ACC112 (cell line): ENCODE results near the gene CEBPG.
A peak's percentile ranks its signal among the peaks of the same experiment; 100 is the strongest.

Experiments
- H2AFZ ChIP-seq: fragments of 200-600 bp; sonication (generic); one replicate; pipeline ENCODE4 v1.6.0; 2017; ENCODE audit warnings: antibody characterized with exemption, low read length; ENCODE audit not compliant: unreplicated experiment
- H3K27ac ChIP-seq: fragments of 200-600 bp; sonication (generic); 2 replicates; pipeline ENCODE4 v1.5.1; 2014; ENCODE audit warnings: low read depth, mild to moderate bottlenecking, antibody characterized with exemption, low read length, moderate library complexity
- H3K27me3 ChIP-seq: fragments of 200-600 bp; sonication (generic); 2 replicates; pipeline ENCODE4 v1.6.1; 2014; ENCODE audit warnings: mild to moderate bottlenecking, antibody characterized with exemption, low read length, moderate library complexity, mixed read lengths; ENCODE audit not compliant: insufficient read depth
- H3K36me3 ChIP-seq: fragments of 200-600 bp; sonication (generic); 2 replicates; pipeline ENCODE4 v1.6.1; 2016; ENCODE audit warnings: mild to moderate bottlenecking, antibody characterized with exemption, low read length, moderate library complexity, mixed read lengths; ENCODE audit not compliant: insufficient read depth
- H3K4me1 ChIP-seq: fragments of 200-600 bp; sonication (generic); one replicate; pipeline ENCODE4 v1.6.1; 2016; ENCODE audit warnings: low read length, mixed read lengths; ENCODE audit not compliant: insufficient read depth, unreplicated experiment, control insufficient read depth
- H3K4me3 ChIP-seq: fragments of 200-600 bp; sonication (generic); 2 replicates; pipeline ENCODE4 v1.5.1; 2014; ENCODE audit warnings: mild to moderate bottlenecking, low read depth, low read length
- H3K79me2 ChIP-seq: fragments of 200-600 bp; sonication (generic); one replicate; pipeline ENCODE4 v1.6.0; 2016; ENCODE audit warnings: low read length; ENCODE audit not compliant: control insufficient read depth, unreplicated experiment, insufficient read depth

Gene CEBPG

DNA sequence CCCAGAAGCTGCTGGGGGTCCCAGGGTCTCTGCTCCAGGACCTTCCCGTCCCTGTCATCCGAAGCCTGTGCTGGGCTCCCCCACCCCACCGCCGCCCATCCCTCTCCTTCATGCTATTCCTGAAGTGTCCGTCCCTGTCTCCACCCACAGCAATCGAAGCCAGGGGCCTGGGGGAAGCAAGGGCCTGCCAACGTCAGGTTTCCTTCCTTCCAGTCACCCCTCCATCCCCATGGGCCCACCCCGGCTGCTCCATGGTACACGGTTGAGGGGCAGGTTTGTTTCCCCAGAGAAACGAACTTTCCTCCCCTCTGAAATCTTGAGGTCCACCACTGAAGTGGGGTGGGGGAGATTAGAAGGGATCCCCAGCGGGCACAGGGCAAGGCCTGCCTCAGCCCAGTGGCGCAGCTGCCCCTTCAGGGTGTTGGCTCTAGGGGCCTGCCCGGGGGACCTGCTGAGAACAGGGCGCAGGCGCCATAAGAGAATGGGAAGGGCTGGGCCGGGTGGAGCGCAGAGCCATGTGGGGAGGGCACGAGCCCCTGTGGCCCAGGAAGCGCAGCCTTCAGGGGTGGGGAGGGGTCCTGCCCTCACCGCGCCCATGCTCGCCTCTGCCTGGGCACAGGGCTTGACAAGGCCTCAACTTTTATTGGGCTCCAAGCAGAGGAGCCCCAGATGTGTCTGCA is 16.1 kb downstream of the CEBPG start:
- no peaks in the 10 kb centered on the region for H3K36me3 ChIP-seq
- no peaks in the 10 kb centered on the region for H3K27me3 ChIP-seq
- H3K79me2 ChIP-seq, result no peaks in the 10 kb centered on the region
- peaks cover 19% of the 10 kb centered on the region for H3K4me1 ChIP-seq
- H2AFZ ChIP-seq, result no peak overlapping the region
- no peak overlapping the region for H3K27ac ChIP-seq
- H3K4me3 ChIP-seq, result no peak overlapping the region

DNA sequence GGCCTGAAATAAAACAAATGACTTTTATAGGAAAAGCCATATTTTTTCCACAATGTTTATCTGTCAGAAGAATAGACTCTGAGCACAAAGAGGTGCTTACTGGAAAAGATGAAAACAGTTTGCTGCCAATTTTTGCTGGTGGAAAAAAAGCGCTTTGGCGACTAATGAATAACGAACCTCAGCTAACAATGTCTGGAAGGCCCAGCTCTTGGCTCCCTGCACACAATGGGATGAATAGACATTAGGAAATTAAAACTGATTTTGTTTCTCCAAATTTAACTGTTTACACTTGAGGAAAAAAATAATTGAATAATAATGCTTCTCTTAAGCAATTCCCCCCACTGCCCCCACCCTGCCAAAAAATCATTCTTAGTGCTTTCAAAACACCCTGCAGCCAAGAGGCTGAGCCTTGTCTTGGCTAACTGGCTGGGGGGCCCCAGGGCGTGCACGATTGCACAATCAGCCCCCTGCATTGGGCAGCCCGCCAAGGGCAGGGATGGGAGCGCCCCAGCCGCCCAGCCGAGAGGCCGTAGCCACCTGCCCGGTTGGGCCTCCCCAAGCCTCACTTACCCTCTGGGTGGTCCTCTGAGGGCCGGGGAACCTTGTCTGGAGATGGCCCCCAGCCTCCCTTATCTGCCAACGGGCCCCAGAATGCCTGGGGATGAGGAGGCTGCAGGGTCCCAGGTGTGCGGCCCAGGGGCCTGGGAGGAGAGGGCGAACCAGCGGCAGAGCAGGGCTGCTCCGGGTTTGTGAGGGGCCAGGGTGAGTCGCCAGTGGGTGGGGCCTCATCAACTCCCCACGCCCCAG is 16.8 kb downstream of the CEBPG start:
- no peak overlapping the region for H3K4me3 ChIP-seq
- no peaks in the 10 kb centered on the region for H3K36me3 ChIP-seq
- H3K4me1 ChIP-seq, result peaks cover 27% of the 10 kb centered on the region
- H3K79me2 ChIP-seq, result no peaks in the 10 kb centered on the region
- H3K27me3 ChIP-seq, result no peaks in the 10 kb centered on the region
- H2AFZ ChIP-seq, result no peak overlapping the region
- H3K27ac ChIP-seq, result no peak overlapping the region

DNA sequence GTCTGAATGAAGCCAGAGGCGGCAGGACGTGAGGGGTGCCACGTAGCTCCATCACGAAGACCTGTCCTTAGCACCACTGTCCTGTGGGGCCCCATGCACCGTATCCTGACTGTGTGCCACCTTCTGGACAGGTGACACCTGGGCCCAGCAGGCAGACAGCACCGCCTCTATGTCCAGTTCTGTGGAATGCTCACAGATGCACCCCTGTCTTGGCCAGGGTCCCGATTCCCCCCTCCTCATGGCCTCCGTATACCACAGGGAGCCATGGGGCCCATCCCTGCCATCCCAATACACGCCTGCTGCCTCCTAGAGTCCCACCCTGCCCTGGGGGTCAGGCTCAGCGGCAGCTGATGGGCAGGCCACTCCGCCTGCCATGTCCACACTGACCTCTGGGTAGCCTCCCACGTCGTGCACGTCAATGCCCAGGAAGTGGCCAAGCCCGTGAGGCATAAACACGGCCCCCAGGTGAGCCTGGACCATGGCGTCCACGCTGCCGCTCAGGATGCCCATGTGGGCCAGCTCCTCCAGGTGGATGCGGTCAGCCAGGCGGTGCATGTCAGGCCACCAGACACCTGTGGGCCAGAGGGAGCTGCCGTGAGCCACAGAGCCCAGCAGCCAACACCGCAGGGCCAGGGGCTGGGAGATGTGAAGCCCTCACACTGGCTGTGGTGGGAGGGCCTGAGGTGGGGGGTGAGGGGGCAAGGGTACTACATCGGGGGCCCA is 17.6 kb downstream of the CEBPG start:
- Histone ChIP-seq H3K27ac (no peak overlapping the region), H3K36me3 (no peaks in the 10 kb centered on the region), H3K4me3 (no peak overlapping the region), H3K79me2 (no peaks in the 10 kb centered on the region), H3K4me1 (peaks cover 34% of the 10 kb centered on the region), H2AFZ (no peak overlapping the region), H3K27me3 (no peaks in the 10 kb centered on the region)

DNA sequence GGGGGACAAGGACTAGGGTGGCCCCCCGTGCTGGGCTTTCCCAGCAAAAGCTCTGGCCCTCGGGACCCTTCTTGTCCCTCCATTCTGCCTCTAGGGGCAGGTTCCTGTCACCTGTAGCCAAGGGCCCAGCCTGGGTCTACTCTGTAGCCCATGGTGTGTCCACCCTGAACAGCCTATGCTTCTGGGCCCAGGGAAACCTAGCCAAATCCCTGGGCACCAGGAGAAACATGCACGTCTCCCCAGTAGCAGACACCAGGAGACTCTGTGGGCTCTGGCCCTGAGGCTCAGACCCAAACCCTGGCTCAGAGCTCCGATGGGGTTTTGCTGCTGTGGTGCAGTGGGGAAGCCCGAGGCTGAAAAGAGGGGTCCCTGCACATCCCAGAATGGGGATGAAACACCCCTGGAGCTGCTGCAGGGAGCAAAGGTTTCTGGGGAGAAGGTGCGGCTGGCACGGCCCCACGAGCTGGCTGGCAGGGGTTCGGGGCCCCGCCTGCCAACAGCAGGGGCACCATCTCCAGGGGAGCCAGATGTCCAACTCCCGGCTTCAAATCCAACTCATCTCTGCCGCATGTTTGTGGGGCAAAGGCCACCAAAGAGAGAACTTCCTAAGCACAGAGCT is 18.2 kb downstream of the CEBPG start:
- Histone ChIP-seq H2AFZ (no peak overlapping the region), H3K4me1 (peaks cover 40% of the 10 kb centered on the region), H3K79me2 (no peaks in the 10 kb centered on the region), H3K36me3 (no peaks in the 10 kb centered on the region), H3K27me3 (no peaks in the 10 kb centered on the region), H3K4me3 (no peak overlapping the region), H3K27ac (no peak overlapping the region)

DNA sequence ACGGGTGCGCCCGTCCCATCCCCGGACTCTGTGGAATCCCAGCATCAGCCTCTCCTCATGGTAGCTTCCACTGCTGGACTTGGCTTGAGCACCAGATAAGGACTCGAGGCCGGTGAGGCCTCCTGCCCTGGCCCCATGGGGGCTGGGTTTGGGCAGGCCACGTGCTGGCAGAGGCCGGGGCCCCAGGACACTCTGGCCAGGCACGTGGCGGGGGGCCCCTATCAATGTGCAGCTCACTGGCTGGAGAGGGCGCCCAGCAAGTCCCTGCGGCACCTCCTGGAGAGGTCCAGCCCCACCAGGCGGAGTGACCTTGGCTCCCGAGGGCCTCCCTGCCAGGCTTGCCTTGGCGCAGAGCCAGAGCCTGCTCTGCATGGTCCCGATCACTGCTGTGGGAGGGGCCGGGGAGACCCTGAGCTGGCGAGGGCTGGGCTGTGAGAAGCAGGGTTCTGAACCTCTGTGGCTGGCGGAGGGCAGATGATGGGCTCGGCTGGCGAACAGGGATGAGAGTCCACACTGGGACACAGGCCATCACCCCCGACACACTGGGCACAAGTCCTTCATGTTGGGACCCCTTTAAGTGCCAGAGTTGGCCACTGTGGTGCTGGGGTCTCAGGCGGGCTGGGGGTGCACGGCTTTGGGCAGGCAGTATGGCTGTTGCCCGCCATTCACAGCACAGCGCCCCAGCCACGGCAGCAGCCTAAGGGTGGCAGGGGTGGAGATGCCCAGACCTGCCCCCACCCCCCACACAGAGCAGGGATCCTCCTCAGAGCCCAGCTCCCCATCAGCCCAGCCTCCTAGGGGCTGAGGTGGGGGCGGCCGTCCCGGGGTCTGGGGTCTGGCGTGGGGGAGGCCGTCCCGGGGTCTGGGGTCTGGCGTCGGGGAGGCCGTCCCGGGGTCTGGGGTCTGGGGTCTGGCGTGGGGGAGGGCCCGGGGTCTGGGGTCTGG is 19.1 kb downstream of the CEBPG start:
- Histone ChIP-seq H3K36me3 (no peaks in the 10 kb centered on the region), H3K4me1 (peaks cover 48% of the 10 kb centered on the region), H3K79me2 (no peaks in the 10 kb centered on the region), H3K27me3 (no peaks in the 10 kb centered on the region), H3K4me3 (no peak overlapping the region), H3K27ac (no peak overlapping the region), H2AFZ (no peak overlapping the region)

DNA sequence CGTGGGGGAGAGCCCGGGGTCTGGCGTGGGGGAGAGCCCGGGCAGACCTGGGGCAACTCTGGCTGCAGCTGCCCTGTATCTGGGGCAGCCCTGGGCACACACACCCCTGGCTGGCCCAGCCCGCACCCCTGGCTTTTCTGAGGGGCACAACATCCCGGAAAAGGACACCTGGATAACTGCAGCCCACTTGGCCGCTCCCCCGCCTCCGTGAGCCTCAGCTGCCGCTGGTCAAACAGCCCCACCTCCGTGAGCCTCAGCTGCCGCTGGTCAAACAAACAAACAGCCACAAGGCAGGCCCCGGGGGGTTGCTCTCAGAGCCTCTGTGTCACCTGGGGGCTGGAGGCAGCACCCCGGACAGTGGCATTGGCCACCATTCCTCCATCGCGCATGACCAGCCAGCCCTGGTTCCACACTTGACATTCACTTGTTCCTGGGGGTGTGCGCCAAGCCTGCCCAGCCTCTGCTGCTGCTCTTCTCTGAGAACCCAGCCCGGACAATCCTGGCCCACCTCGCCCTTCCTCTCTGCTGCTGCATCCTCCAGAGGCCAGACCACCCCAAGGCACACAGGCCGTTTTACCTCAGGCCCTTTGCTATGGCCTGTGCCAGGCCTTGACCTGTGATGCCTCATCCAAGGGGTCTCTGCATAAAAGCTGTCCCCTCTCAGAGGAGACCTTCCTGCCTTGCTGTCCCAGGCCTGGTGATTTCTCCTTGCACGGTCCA is 19.9 kb downstream of the CEBPG start:
- H3K27ac ChIP-seq, result peak overlapping the region; percentile 25; the same call in 1 of the 2 replicates
- no peak overlapping the region for H2AFZ ChIP-seq
- H3K79me2 ChIP-seq, result no peaks in the 10 kb centered on the region
- no peaks in the 10 kb centered on the region for H3K36me3 ChIP-seq
- H3K27me3 ChIP-seq, result no peaks in the 10 kb centered on the region
- no peak overlapping the region for H3K4me3 ChIP-seq
- H3K4me1 ChIP-seq, result peaks cover 49% of the 10 kb centered on the region

DNA sequence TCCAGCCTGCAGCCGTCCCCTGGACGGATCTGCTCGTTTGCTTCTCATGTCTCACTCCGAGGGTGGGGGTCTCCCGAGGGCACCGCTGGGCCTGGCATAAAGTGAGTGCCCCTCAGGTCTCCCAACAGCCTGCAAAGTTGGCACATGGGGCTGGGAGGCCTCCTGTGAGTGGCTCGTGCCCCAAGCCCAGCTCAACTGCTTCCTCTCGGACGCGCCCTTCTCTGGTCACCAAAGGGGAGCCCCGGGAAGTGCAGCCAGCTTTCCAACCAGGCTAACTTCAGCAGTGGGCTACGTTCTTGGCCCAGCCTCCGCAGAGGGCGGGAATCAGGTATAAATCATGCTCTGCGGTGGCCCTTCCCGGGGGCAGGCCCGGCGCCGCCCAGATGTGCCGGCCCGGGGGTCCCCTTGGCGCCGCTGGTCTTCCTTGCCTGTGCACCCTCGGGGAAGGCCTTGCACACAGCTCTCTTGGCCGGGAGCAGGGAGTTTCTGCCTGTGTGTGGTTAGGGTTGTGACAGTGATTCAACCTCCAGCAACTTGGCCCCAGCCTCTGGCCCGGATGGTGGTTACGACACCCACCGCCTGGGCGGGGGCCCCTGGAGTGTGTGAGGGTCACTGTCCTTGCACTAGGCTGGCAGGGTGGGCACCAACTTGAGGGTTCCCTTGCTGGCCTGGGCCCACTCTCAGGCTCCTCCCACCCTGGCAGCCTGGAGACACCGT is 20.7 kb downstream of the CEBPG start:
- Histone ChIP-seq H3K4me3 (no peak overlapping the region), H3K27ac (peak overlapping the region; percentile 25), H2AFZ (no peak overlapping the region), H3K79me2 (no peaks in the 10 kb centered on the region), H3K36me3 (no peaks in the 10 kb centered on the region), H3K27me3 (no peaks in the 10 kb centered on the region), H3K4me1 (peaks cover 49% of the 10 kb centered on the region)

DNA sequence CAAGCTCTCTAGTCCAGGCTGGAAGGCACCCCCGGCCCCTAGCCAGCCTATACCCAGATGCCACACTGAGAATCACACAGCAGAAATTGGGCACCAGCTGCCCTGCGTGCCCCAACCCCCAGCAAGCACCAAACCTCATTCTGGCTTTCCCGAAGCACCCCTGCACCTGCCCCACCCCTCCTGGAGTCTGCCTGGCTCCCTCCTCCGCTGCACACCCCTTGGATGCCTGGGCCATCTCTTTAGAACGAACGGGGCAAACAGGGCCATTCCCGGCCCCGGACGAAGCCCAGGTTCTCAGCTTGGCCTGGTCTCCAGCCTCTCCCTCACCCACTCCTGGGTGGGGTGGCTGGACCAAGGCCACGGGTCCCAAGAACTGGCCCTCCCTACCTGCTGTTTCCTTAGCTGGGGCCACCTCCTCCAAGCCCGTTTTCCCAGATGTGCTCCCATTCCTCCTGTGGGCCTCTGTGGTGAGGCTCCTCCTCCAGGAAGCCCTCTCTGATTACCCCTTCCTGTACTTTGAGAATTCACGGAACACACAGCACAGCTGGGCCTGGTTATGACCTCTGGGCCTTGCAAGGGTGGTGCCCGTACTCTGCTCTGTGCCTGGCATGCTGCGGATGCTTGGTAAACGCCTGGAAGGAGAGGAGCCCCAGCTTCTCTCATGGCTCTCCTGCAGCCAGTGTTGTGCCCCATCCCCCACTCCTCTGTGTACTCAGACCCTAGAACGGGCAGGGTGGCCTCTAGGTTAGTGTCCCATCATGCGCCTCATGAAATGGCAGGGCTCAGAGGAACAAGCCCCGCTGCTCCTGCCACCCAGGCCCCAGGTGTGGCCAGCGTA is 21.4 kb downstream of the CEBPG start:
- H3K27ac ChIP-seq, result peak overlapping the region; percentile 8; the same call in 1 of the 2 replicates
- no peaks in the 10 kb centered on the region for H3K79me2 ChIP-seq
- no peak overlapping the region for H3K4me3 ChIP-seq
- H3K36me3 ChIP-seq, result no peaks in the 10 kb centered on the region
- no peak overlapping the region for H2AFZ ChIP-seq
- H3K27me3 ChIP-seq, result no peaks in the 10 kb centered on the region
- H3K4me1 ChIP-seq, result peaks cover 49% of the 10 kb centered on the region
